Measurements from ENCODE around the gene MRTFA.
"Not testable (repeated sequence)": the region's sequence is repeated elsewhere in the genome, so short reads cannot be mapped to it uniquely, and the experiment has no call there.

The MRTFA gene

DNA sequence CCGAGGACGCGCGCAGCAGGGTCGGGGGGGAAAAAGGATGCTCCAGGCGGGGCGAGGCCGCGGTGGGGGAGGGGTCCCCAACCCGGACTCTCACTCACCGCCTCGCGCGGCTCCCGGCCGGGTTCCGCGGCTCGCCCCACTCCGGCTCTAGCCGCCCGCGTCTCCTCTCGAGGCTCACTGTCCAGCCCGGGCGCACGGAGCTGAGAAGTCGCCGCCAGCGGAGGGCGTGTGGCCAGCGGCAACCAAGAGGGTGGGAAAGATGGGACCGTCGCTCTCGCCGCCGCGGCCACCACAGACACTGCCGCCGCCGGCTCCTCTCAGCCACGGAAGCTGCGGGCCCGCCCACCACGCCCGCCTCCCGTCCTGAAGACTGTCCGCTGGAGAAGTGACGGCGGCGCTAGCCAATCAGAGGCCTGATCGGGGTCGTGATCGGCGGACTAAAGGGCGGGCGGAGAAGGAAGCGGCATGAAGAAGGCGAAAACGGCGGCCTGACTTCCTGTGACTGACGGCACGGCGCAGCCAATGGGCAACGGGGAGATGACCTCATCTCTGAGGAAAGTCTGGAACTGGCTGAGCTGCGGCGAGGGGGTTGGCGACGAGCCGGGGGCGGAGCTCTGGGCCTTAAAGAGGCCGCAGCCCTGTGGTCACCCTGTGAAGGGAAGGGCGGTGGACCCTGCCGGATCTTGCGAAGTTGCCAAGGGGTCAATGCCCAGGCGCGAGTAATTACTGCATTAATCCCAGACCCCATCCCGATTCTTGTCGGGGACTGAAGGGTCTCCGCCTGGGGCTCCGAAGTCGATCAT, at the start of gene MRTFA:
TSS of gene MRTFA (minus strand) at position 340 of the 803 bp plus-strand sequence.
- peak; percentile 100 for DNase-seq

DNA sequence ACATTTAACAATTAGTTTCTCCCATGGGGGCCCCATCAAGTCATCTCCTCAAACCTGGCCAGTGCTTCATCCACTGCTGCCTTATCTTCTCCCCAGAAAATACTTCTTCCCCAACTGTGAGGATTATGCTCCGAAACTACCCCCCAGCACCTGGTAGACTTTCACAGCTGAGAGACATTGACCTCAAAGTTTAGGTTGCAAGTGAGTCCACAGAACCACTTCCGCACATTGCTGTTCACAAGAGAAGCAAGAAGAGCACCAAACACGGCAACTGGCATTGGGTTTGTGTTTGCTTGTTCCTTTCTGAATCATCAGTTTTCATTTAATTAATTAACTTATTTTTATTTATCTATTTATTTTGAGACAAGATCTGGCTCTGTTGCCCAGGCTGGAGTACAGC, 48.9 kb upstream of the MRTFA start:
- DNase-seq = no peak

DNA sequence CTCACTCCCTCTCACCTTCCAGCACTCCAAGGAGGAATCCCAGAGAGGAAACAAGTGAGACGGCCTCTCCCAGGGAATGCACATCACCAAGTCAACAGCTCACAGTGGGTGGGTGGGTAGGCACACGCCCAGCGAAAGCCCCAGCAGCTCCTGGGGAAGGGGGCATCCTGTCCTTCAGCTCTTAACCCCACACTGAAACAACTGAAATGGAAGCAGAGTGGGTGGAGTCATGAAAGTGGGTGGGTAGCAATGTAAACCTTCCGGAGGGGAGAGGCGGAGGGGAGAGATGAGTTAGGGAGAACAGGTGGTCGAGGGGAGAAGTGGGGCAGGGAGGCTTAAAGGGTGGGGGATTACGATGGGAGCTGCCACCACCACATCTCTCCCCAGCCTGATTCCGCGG, 48.2 kb upstream of the MRTFA start:
- no peak for DNase-seq

DNA sequence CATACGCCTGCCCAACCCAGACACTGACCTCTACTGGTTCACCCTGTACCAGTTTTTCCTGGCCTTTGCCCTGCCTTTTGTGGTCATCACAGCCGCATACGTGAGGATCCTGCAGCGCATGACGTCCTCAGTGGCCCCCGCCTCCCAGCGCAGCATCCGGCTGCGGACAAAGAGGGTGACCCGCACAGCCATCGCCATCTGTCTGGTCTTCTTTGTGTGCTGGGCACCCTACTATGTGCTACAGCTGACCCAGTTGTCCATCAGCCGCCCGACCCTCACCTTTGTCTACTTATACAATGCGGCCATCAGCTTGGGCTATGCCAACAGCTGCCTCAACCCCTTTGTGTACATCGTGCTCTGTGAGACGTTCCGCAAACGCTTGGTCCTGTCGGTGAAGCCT, 44.9 kb upstream of the MRTFA start:
- no peak for DNase-seq

DNA sequence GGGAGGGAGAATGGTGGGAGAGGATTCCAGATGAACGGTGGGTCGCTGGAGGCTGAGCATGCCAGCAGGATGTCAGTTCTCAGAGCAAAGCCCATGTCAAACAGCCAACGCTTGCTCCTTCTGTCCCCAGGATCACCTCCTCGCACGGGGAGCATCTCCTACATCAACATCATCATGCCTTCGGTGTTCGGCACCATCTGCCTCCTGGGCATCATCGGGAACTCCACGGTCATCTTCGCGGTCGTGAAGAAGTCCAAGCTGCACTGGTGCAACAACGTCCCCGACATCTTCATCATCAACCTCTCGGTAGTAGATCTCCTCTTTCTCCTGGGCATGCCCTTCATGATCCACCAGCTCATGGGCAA, 44.3 kb upstream of the MRTFA start:
- no peak for DNase-seq

DNA sequence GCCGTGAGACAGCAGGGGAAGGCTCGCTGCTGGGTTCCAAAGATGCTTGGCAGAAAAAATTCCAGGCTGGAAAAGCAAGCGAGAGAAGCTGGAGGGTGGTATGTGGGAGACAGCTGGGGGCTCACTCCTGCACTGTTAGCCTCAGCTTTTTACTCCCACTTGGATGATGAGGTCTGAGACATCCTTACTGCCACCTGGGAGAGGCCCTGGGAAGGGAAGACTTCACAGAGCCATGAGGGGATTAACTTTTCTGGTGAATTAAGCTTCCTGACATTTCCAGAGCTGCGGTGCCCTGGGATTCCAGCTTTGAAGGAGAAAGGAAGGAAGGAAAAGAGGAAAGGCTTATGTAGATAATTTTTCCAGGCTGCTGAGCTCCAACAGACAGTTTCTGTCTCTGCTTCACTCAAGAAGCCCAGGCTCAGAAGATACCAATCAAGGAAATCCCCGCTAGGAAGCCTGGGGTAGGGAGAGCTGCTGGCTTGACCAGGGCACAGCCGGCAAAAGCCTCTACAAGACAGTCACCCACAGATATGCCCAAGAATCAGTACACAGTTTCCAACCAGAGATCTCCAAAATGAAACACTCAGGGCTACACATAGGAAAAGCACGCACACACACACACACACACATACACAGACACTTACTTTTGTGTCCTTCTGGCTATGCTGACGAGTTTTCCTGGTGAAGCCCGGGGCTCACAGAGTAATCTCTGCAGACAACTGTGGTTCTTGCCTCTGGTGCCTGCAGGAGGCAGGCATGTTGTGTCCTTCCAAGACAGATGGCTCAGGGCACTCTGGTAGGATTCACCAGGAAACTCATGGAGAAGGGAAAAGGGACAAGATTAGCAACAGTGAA, 43.7 kb upstream of the MRTFA start:
- DNase-seq = no peak

DNA sequence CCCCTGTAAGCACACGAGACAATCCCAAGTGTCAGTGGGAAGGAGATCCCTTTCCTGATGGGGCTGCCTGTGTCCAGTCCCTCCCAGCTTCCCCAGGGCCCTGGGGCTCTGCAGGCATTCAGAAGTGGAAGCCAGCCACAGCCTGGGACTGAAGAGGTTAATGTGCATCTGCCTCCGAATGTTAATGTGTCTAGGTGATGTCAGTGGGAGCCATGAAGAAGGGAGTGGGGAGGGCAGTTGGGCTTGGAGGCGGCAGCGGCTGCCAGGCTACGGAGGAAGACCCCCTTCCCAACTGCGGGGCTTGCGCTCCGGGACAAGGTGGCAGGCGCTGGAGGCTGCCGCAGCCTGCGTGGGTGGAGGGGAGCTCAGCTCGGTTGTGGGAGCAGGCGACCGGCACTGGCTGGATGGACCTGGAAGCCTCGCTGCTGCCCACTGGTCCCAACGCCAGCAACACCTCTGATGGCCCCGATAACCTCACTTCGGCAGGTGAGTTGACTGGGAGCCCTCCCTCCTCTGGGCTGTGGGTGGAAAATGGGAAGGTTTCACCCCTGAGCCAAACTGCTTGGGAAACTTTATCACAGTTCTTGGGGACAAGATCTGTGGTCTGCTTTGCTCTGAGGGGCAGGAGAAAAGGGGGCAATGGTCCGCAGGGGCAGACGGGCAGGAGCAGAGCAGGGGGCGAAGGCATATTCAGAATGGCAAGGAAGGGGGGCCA, 42.9 kb upstream of the MRTFA start, which contains the start of gene MCHR1:
TSS of gene MCHR1 (plus strand) at position 236 of the 715 bp plus-strand sequence. CDS start at position 405, 169 bp downstream.
- no peak for DNase-seq

DNA sequence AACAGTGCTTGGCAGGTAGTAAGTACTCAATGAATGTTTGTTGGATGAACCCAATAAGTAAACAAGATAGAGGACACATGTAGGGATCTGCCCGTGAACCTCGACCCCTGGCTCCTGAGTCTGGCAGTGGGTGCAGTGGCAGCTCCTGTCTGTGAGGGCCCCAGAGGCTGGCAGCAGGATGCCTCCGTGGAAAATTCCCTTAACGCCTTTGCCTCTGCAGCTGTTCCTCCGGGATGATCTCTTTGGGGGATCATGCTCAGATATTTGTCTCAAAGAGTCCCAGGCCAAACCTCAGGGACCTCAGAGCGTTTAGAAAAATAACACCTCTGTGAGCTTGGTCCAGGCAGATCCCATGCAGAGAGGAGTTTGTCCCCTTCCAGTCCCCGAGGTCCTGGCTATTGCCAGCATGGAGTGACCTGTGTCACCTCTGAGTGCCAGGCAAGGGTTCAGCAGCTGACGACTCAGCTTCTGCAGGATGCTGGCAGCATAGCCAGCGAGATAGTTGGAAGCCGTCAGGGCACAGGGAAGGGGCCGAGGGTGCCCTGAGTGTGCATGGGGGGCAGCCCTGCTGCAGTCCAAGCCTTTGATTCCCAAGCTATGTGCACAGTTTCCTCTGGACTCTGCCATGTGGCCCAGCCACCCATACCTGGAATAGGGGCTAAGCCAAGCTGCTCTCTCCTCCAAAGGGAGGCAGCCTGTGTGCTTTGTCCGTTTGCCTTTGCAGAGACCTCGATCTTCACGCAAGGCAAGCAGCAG, 42.2 kb upstream of the MRTFA start:
- DNase-seq = no peak

DNA sequence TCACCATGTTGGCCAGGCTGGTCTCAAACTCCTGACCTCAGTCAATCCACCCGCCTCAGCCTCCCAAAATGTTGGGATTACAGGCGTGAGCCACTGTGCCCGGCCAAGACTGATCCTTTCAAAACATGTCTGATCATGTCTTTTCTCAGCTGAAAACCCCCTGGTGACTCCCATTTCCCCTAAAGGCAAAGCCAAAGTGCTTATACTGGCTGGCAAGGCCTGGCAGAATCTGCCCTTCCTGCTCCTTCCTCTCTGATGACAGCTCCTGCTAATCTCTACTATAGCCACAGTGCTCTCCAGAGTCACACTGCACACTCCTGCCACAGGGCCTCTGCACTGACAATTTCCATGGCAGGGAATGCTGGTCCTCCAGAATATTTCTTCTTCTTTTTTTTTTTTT, 40.1 kb upstream of the MRTFA start:
- DNase-seq = no peak

DNA sequence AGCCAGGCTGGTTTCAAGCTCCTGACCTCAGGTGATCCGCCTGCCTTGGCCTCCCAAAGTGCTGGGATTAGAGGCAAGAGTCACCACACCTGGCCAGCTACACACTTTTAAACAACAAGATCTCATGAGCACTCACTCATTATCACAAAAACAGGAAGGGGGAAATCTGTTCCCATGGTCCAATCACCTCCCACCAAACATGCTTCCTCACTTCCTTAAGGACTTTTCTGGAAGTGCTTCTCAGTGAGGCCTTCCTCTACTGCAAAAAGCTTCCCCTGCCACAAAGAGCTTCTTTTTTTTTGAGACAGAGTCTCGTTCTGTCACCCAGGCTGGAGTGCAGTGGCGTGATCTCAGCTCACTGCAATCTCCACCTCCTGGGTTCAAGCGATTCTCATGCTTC, 39.6 kb upstream of the MRTFA start:
- DNase-seq = not testable (repeated sequence)

DNA sequence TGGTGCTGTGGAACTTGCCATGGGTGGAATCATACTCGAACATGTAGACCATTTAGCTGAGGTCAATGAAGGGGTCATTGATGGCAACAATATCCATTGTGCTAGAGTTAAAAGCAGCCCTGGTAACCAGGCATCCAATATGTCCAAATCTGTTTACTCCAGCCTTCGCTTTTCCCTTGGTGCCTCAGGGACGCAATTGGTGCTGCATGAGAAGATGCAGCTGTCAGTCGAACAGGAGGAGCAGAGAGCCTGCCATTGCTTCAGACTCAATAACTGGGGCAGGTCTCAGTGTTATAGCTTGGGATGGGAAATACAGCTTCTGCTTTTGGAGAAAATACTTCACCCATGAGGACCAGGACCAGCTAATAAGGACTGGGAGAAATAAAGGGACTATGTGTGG, 37.8 kb upstream of the MRTFA start:
- no peak for DNase-seq

DNA sequence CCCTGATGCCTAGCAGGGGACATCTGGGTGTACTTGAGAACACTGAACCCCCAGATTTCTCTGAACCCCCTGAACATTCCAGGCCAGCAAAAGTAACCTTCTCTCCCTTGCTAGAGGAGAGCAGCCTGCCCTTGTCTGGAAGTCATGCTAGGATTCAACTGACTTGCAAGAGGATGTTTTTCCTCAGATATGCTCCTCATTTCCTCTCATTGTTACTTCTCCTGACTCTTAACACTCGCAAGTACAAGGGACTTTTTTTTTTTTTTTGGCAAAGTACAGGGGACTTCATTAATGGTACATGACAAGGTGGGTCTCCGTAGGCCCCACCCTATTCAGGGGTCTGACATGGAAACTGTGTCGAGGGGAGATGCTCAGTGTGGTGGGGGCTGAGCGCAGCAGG, 36.5 kb upstream of the MRTFA start:
- no peak for DNase-seq

DNA sequence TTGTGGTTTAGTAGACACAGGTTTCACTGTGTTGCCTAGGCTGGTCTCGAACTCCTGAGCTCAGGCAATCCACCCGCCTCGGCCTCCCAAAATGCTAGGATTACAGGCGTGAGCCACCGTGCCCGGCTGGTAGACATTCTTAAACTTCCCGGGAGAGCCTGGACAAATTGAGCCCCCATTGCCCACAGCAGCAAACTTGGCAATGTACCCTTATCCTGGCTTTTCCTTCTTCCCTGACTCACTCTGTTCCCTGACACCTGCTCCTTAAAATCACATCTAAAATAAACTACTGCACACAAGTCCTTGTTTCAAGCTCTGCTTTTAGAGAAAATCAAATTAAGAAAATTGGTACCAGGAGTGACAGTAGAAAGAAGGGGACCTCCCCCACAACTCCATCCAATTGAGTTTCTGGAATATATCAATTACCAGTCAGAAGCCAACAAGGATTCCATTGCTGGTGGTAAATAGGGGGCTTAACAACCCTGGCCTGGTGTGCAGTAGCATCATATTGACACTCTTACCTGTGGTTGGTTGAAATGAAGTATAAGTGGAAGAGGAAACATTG, 35.4 kb upstream of the MRTFA start:
- DNase-seq = no peak

DNA sequence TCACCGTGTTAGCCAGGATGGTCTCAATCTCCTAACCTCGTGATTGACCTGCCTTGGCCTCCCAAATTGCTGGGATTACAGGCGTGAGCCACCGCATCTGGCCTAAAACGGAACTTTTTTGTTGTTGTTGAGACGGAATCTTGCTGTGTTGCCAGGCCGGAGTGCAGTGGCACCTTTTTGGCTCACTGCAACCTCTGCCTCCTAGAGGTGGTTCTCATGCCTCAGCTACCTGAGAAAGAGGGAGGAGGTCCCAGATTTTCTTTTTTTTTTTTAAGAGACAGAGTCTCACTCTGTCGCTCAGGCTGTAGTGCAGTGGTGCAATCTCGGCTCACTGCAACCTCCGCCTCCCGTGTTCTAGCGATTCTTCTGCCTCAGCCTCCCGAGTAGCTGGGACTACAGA, 34.9 kb upstream of the MRTFA start:
- no peak for DNase-seq

DNA sequence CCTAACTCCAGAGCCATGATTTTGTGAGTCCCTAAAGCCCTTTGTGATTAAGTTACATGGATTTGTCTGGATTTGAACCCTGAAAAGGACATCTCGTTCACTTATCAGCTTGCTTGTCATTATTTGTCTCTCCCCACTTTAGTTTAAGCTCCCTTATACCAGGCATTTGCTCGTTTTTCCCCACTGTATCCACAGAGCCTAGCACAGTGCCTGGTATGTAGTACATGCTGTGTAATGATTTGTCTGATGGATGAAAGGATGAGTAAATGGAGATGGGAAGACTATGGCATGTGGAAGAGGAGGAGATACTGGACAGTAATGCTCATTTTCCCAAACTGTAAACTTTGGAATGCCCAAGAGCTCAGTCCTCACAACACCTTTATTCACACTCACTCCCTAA, 33.5 kb upstream of the MRTFA start:
- no peak for DNase-seq

DNA sequence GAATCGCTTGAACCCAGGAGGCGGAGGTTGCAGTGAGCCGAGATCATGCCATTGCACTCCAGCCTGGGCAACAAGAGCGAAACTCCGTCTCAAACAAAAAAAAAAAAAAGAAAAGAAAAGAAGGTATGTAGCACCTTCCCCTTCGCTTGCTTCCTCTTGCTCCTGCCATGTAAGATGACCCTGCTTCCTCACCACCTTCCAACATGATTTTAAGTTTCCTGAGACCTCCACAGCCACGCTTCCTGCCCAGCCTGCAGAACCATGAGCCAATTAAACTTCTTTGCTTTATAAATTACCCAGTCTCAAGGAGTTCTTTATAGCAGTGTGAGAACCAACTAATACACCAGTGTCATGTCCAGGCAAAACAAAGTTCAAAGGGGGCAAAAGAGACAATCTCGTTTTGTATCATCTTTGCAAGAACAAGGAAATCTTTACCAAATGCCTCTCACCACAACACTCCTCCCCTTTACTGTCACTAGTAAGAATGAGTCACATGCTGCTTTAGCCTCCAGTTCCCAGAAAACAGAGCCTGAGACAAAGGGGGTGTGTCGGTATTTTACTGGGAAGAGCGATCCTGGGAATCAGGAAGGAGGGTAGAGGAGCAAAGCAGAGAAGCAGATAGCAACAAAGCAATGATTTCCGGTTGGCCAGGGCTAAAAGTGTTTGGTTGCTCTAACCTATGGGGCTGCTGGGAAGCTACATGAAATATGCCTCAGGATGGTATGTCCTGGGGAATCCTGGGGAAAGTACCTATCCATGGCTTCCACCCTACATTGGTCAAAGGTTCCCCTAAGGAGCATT, 32.3 kb upstream of the MRTFA start:
- DNase-seq = no peak

DNA sequence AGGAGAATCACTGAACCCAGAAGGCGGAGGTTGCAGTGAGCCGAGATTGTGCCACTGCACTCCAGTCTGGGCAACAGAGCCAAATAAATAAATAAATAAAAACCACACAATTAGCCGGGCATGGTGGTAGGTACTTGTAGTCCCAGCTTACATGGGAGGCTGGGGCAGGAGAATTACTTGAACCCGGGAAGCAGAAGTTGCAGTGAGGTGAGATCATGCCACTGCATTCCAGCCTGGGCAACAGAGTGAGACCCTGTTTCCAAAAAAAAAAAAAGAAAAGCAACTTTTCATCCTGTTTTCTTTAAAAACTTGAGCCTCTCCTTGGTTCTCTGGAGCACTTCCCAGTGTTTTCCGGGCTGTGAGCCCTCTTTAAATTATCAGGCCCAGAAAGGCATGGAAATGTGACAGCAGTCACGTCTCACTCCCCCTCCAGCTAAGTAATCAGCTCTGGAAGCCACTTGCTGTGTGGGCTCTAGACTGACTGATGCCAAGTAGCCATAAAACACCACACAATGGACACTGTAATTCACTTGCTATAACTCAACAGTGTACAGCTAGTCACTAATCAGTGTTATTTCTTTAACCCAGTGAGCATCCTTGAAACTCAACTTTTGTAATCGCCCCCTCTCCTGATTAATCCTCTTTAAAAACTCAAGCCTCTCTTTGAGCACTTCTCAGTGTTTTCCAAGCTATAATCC, 29.8 kb upstream of the MRTFA start:
- no peak for DNase-seq

DNA sequence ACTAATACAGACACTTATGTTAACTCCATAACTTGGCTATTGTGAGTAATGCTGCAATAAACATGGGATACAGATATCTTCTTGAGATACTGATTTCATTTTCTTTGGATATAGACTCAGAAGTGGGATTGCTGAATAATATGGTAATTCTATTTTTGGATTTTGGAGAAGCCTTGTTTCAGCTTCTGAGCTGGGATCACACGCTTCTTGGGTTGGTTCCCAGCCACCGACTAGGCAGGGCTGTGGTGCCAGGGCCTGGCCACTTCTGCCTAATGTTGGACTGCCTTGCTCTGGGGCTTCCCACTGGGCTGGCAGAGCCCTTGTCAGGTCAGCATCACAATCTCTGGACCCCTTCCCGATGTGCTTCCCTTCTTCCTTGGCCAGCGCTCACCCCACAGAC, 28.8 kb upstream of the MRTFA start:
- no peak for DNase-seq

DNA sequence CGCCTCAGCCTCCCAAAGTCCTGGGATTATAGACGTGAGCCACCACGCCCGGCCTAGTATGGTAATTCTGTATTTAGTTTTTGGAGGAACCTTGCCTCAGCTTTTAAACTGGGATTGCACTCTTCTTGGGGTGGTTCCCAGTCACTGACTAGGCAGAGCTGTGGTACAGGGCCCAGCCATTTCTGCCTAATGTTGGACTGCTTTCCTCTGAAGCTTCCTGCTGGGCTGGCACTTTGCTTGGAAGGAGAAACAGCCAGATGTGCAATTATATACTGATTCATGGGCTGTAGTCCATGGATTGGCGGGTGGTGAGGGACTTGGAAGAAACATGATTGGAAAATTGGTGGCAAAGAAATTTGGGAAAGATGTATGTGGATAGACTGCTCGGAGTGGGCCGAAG, 25.2 kb upstream of the MRTFA start:
- DNase-seq = no peak

DNA sequence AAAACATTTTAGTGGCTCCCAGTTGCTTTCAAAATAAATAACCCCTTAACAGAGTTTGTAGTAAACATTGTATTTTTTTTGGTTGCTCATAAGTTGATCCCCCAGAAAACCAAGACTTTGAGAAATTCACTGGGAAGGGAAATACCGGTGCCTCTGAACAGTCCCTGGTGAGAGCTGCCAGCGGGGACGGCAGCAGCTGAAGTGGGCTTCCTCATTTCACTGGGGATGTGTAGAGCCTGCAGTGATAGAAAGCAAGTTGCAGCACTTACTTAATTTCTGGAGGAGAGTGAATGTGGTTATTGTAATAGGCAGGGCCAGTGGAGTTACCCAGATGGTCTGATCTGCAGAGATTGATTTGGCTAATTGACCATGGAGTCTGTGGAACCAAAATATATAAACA, 24.2 kb upstream of the MRTFA start:
- DNase-seq = no peak

DNA sequence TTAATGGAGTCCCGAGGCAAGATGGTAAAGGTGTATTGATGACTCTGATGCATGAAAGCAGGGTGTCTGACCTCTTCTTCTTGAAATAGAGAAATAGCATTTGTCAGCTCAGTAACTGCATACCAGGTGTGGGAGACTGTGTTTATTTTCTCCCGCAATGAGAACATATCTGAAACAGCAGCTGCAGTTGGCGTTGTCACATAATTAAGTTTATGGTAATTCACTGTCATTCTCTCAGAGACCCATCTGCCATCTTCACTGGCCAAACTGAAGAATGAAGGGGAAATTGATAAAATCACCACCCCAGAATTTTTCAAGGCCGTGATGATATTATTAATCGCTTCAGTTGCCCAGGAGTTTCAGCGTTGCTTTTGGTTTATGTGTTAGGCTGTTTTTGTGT, 22.6 kb upstream of the MRTFA start:
- DNase-seq = no peak

All from activated naive CD4-positive, alpha-beta T cell treated with anti-CD3 and anti-CD28 coated beads, Interleukin-2, amount 50 U/mL, for 16 hours (primary cell).